Measurements from ENCODE around the gene MVP.

DNA sequence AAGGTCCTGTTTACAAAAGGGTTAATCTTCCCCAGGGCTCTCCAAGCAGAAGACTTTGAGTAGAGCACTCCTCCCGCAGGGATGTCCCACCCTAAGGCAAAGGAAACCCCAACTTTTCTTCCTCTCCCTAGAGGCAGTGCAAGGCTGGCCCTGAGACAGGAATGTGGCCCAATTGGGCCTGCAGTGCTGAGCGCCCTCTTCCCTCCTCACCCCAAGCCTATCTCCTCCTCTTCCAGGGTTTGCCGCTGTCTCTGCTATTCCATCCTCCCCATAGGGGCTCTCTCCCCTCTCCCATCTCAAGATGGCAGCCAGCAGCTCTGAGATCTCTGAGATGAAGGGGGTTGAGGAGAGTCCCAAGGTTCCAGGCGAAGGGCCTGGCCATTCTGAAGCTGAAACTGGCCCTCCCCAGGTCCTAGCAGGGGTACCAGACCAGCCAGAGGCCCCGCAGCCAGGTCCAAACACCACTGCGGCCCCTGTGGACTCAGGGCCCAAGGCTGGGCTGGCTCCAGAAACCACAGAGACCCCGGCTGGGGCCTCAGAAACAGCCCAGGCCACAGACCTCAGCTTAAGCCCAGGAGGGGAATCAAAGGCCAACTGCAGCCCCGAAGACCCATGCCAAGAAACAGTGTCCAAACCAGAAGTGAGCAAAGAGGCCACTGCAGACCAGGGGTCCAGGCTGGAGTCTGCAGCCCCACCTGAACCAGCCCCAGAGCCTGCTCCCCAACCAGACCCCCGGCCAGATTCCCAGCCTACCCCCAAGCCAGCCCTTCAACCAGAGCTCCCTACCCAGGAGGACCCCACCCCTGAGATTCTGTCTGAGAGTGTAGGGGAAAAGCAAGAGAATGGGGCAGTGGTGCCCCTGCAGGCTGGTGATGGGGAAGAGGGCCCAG, 7.3 kb upstream of the MVP start:
- TF ChIP-seq, protein P1, sequence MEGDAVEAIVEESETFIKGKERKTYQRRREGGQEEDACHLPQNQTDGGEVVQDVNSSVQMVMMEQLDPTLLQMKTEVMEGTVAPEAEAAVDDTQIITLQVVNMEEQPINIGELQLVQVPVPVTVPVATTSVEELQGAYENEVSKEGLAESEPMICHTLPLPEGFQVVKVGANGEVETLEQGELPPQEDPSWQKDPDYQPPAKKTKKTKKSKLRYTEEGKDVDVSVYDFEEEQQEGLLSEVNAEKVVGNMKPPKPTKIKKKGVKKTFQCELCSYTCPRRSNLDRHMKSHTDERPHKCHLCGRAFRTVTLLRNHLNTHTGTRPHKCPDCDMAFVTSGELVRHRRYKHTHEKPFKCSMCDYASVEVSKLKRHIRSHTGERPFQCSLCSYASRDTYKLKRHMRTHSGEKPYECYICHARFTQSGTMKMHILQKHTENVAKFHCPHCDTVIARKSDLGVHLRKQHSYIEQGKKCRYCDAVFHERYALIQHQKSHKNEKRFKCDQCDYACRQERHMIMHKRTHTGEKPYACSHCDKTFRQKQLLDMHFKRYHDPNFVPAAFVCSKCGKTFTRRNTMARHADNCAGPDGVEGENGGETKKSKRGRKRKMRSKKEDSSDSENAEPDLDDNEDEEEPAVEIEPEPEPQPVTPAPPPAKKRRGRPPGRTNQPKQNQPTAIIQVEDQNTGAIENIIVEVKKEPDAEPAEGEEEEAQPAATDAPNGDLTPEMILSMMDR (IDR thresholded peaks at IDR 0.05) = no peak
- no peak for TF ChIP-seq POLR2A (IDR thresholded peaks at IDR 0.05)
